ENCODE data around the gene DERL3. TPM values are rescaled to one million over a fixed set of nuclear protein-coding genes. Genes with fewer than 3 reads are reported as not detected.

DERL3 gene
- total RNA-seq, 4 donors from 2014 or later: 1.7 TPM; not detected in 3

GRCh38 chr22:23846081-23846469, 7.3 kb upstream of the DERL3 start:
- Histone ChIP-seq H3K27ac (peak overlapping the region in 2 of 4 donors; percentile 19 to 35), H3K4me1 (peaks cover 0 to 41% (median 8%) of the 10 kb centered on the region in 3 donors), H3K36me3 (no peaks in the 10 kb centered on the region), H3K27me3 (no peaks in the 10 kb centered on the region), H3K9me3 (no peaks in the 10 kb centered on the region), H3K4me3 (no peak overlapping the region)
- WGBS, 2 donors (ENCODE audit: low coverage in 1 of 2): 60 to 77% methylated on average over 3 to 6 of the region's 7 CpGs
- no peak for ATAC-seq
- no peak for TF ChIP-seq POLR2AphosphoS5 (IDR thresholded peaks at IDR 0.05)
- TF ChIP-seq CTCF (IDR thresholded peaks at IDR 0.05): no peak
- no peak for TF ChIP-seq POLR2A (IDR thresholded peaks at IDR 0.05)
- no peak for TF ChIP-seq EP300 (IDR thresholded peaks at IDR 0.05)

DNA sequence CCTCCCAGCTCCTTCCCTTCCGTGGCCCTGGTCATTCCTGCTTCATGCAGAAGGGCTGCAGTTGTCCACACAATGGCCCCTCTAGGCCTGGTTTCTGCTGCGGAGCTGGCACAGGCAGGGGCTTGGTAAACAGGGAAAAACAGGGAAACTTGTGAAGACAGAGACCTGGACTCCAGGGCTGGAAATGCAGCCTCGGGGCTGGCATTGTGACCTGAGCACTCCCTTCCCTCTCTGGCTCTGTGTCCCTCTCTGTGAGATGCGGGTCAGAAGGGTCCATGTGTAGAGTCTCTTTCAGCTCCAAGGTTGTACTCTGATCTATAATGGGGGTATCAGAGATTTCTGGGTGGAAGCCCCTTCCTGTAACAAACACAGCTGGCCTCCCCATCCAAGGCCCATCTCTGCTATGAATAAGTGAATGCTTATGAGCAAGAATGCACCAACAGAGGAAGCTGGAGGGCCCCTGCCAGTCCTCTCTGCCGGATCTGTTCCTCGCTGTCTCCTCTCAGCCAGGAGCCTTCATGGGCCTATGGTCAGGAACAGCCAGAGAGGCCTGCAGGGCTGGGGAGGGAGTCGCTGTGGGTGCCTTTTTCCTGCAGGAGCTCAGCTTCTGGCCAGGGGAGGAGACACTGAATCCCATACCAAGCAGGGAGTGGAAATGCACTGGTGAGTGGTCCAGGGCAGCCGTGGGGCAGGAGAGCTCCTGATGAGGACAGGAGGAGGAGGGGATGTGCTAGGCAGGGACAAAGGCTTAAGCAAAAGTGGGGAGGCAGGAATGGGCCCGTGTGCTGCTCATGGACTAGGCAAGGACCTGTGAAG, 6.7 kb upstream of the DERL3 start:
- Histone ChIP-seq H3K27me3 (no peaks in the 10 kb centered on the region), H3K9me3 (no peaks in the 10 kb centered on the region), H3K36me3 (no peaks in the 10 kb centered on the region), H3K27ac (peak overlapping the region in 1 of 4 donors; percentile 35), H3K4me3 (no peak overlapping the region), H3K4me1 (peaks cover 0 to 41% (median 8%) of the 10 kb centered on the region in 3 donors)
- TF ChIP-seq POLR2A (IDR thresholded peaks at IDR 0.05): no peak
- TF ChIP-seq POLR2AphosphoS5 (IDR thresholded peaks at IDR 0.05): no peak
- no peak for TF ChIP-seq CTCF (IDR thresholded peaks at IDR 0.05)
- TF ChIP-seq EP300 (IDR thresholded peaks at IDR 0.05): no peak
- WGBS, 2 donors (ENCODE audit: low coverage in 1 of 2): 51% methylated on average over 2 of the region's 9 CpGs; no CpG with 5 or more reads in 1 of the 2 donors
- ATAC-seq: no peak

DNA sequence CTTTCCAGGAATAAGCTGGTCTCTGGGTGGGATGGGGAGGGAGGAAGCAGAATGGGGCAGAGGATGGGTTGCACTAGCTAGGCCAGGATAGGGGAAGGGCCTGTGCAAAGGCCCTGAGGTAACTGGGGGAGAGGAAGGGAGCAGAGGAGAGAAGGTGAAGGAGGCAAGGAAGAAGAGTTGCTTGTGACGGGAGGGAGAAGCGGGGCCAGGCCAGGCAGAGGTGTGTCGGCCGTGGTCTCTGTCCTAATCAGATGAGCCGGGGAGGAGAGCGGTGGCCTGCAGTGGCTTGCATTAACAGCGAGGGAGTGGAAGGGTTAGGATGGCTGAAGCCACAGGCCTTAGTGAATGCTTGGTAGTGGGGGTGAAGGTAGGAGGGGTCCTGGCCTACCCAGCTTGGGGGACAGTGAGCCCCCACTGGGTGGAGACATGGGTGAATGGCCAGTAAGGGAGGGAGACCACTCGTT, 6.0 kb upstream of the DERL3 start:
- WGBS, 2 donors (ENCODE audit: low coverage in 1 of 2): 74 to 84% methylated on average over 7 to 8 of the region's 8 CpGs
- Histone ChIP-seq H3K4me3 (no peak overlapping the region), H3K27ac (no peak overlapping the region), H3K4me1 (peaks cover 0 to 41% (median 7%) of the 10 kb centered on the region in 3 donors), H3K36me3 (no peaks in the 10 kb centered on the region), H3K27me3 (no peaks in the 10 kb centered on the region), H3K9me3 (no peaks in the 10 kb centered on the region)
- no peak for ATAC-seq
- TF ChIP-seq CTCF (IDR thresholded peaks at IDR 0.05): no peak
- no peak for TF ChIP-seq POLR2A (IDR thresholded peaks at IDR 0.05)
- no peak for TF ChIP-seq POLR2AphosphoS5 (IDR thresholded peaks at IDR 0.05)
- no peak for TF ChIP-seq EP300 (IDR thresholded peaks at IDR 0.05)

- no peak for ATAC-seq
These were observed 3.8 kb upstream of the DERL3 start for GRCh38 chr22:23842599-23842998.

More at GRCh38 chr22:23842599-23842998, 3.8 kb upstream of the DERL3 start:
- H3K27me3 ChIP-seq: no peaks in the 10 kb centered on the region
- 90% methylated on average over 1 of the region's 4 CpGs; no CpG with 5 or more reads in 1 of the 2 donors for WGBS, 2 donors (ENCODE audit: low coverage in 1 of 2)
- peaks cover 0 to 54% (median 17%) of the 10 kb centered on the region in 3 donors for H3K4me1 ChIP-seq
- no peak overlapping the region for H3K27ac ChIP-seq
- TF ChIP-seq POLR2AphosphoS5 (IDR thresholded peaks at IDR 0.05): no peak
- TF ChIP-seq POLR2A (IDR thresholded peaks at IDR 0.05): no peak
- TF ChIP-seq CTCF (IDR thresholded peaks at IDR 0.05): no peak
- TF ChIP-seq EP300 (IDR thresholded peaks at IDR 0.05): no peak
- H3K9me3 ChIP-seq: no peaks in the 10 kb centered on the region
- H3K36me3 ChIP-seq: peaks cover 0 to 1% of the 10 kb centered on the region in 2 donors
- H3K4me3 ChIP-seq: no peak overlapping the region

Measured in gastroesophageal sphincter (tissue), 4 donors.